GM12878 (cell line): Measurements from ENCODE around the gene ATXN8OS.

Experiments used
- POLR2A ChIP-seq: IDR thresholded peaks from 2 replicates; pipeline ENCODE4 v1.6.1; 2011; ENCODE audit warnings: low read depth, mild to moderate bottlenecking, low read length
- SREBF2 ChIP-seq: IDR thresholded peaks from 2 replicates; pipeline ENCODE4 v1.6.1; 2012; ENCODE audit warnings: mild to moderate bottlenecking, low read length
- TAF1 ChIP-seq: IDR thresholded peaks from 2 replicates; pipeline ENCODE4 v1.6.1; 2011; ENCODE audit warnings: mild to moderate bottlenecking, low read depth, low read length, borderline replicate concordance
- TF ChIP-seq, protein P1 (sequence below), 3 experiments: IDR thresholded peaks in 2 of 3; conservative IDR thresholded peaks in 1 of 3; 2 replicates each; pipeline ENCODE4 v1.5.1; 2011; ENCODE audit warnings: low read depth in 3 of 3, low read length in 3 of 3, mild to moderate bottlenecking in 3 of 3, control low read depth in 2 of 3, moderate library complexity in 2 of 3, inconsistent platforms in 1 of 3, mixed read lengths in 1 of 3; ENCODE audit not compliant: control insufficient read depth in 2 of 3, insufficient read depth in 1 of 3; ENCODE audit errors: extremely low read depth in 1 of 3
- TF ChIP-seq, protein P2 (sequence below): IDR thresholded peaks from 2 replicates; pipeline ENCODE4 v1.6.1; 2011; ENCODE audit warnings: low read depth, low read length, improper control_type of control experiment, borderline replicate concordance
- TF ChIP-seq, protein P3 (sequence below): IDR thresholded peaks from 2 replicates; pipeline ENCODE4 v1.6.1; 2012; ENCODE audit warnings: low read depth, low read length, improper control_type of control experiment

DNA sequence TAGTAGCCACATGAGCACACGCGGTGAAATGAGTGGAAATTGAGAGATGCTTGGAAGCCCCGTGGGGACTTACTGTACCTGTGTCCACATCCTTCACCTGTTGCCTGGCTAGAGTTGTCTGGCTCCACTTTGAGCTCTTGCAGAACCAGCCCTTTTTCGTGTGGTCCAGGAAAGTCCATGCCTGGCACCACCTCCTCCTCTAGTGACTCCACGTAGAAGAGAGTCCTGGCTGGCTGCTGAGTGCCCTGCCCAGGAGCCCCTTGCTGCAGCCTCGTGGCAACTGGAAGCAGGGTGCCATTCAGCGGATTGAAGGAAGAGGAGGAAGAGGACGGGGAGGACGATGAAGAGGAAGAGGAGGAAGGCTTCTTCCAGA lies 515 bp upstream of the ATXN8OS start:
- no peak for TF ChIP-seq POLR2A
- TF ChIP-seq, protein P1, sequence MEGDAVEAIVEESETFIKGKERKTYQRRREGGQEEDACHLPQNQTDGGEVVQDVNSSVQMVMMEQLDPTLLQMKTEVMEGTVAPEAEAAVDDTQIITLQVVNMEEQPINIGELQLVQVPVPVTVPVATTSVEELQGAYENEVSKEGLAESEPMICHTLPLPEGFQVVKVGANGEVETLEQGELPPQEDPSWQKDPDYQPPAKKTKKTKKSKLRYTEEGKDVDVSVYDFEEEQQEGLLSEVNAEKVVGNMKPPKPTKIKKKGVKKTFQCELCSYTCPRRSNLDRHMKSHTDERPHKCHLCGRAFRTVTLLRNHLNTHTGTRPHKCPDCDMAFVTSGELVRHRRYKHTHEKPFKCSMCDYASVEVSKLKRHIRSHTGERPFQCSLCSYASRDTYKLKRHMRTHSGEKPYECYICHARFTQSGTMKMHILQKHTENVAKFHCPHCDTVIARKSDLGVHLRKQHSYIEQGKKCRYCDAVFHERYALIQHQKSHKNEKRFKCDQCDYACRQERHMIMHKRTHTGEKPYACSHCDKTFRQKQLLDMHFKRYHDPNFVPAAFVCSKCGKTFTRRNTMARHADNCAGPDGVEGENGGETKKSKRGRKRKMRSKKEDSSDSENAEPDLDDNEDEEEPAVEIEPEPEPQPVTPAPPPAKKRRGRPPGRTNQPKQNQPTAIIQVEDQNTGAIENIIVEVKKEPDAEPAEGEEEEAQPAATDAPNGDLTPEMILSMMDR (IDR thresholded peaks at IDR 0.05 in 2 of 3, conservative IDR thresholded peaks at IDR 0.05 in 1 of 3; ENCODE audit: control insufficient read depth in 2 of 3, extremely low read depth in 1 of 3, insufficient read depth in 1 of 3, low read depth in 3 of 3, low read length in 3 of 3): no peak
- no peak for TF ChIP-seq TAF1
- TF ChIP-seq, protein P2, sequence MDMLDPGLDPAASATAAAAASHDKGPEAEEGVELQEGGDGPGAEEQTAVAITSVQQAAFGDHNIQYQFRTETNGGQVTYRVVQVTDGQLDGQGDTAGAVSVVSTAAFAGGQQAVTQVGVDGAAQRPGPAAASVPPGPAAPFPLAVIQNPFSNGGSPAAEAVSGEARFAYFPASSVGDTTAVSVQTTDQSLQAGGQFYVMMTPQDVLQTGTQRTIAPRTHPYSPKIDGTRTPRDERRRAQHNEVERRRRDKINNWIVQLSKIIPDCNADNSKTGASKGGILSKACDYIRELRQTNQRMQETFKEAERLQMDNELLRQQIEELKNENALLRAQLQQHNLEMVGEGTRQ: no peak
- TF ChIP-seq SREBF2: no peak
- TF ChIP-seq, protein P3, sequence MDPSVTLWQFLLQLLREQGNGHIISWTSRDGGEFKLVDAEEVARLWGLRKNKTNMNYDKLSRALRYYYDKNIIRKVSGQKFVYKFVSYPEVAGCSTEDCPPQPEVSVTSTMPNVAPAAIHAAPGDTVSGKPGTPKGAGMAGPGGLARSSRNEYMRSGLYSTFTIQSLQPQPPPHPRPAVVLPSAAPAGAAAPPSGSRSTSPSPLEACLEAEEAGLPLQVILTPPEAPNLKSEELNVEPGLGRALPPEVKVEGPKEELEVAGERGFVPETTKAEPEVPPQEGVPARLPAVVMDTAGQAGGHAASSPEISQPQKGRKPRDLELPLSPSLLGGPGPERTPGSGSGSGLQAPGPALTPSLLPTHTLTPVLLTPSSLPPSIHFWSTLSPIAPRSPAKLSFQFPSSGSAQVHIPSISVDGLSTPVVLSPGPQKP: no peak
